ENCODE measurements around the gene FAM168A. TPM values are rescaled to one million over a fixed set of nuclear protein-coding genes. Genes with fewer than 3 reads are reported as not detected.

Gene FAM168A
- 21.4 TPM for total RNA-seq

- peak in 1 of 2 donors; percentile 95 for DNase-seq (ENCODE audit: extremely low spot score in 2 of 2)
- H3K27me3 ChIP-seq, result no peaks in the 10 kb centered on the region
- peaks cover 37% of the 10 kb centered on the region for H3K4me1 ChIP-seq
- peak in 1 of 2 donors; percentile 54 for TF ChIP-seq POLR2A (IDR thresholded peaks at IDR 0.05)
- no peak for TF ChIP-seq CTCF (IDR thresholded peaks at IDR 0.05)
- TF ChIP-seq POLR2AphosphoS5 (IDR thresholded peaks at IDR 0.05; ENCODE audit: insufficient read depth in 1 of 2, low read depth in 1 of 2), result peak; percentile 79 to 80
- H3K9me3 ChIP-seq, result no peaks in the 10 kb centered on the region
- peak within 1 kb of the TSS; percentile 82 to 97 for H3K4me3 ChIP-seq
- intact Hi-C loops (cut with DNase I), result loop anchor here (10.0 kb wide), 1 partner anchor 1133 kb away; no protein-coding TSS in a partner anchor
- H3K27ac ChIP-seq, result peak within 1 kb of the TSS; percentile 86
- H3K36me3 ChIP-seq, result no peaks in the 10 kb centered on the region
These were observed at the start of gene FAM168A for GRCh38 chr11:73597956-73598718. TSS of gene FAM168A (minus strand) at chr11:73598112. CDS start at chr11:73468474, 129,638 bp downstream.

- no peak overlapping the region for H3K27ac ChIP-seq
- peaks cover 11% of the 10 kb centered on the region for H3K4me1 ChIP-seq
- peak overlapping the region in 1 of 2 donors; percentile 21 for H3K4me3 ChIP-seq
- H3K36me3 ChIP-seq, result no peaks in the 10 kb centered on the region
- intact Hi-C loops (cut with DNase I), result no loop called here
- H3K9me3 ChIP-seq, result no peaks in the 10 kb centered on the region
- no peaks in the 10 kb centered on the region for H3K27me3 ChIP-seq
- no peak for DNase-seq (ENCODE audit: extremely low spot score in 2 of 2)
- TF ChIP-seq CTCF (IDR thresholded peaks at IDR 0.05), result no peak
- TF ChIP-seq POLR2AphosphoS5 (IDR thresholded peaks at IDR 0.05; ENCODE audit: insufficient read depth in 1 of 2, low read depth in 1 of 2), result peak in 1 of 2 donors; percentile 25
- no peak for TF ChIP-seq POLR2A (IDR thresholded peaks at IDR 0.05)
These were observed 49.7 kb upstream of the FAM168A start for GRCh38 chr11:73647459-73648100.

DNA sequence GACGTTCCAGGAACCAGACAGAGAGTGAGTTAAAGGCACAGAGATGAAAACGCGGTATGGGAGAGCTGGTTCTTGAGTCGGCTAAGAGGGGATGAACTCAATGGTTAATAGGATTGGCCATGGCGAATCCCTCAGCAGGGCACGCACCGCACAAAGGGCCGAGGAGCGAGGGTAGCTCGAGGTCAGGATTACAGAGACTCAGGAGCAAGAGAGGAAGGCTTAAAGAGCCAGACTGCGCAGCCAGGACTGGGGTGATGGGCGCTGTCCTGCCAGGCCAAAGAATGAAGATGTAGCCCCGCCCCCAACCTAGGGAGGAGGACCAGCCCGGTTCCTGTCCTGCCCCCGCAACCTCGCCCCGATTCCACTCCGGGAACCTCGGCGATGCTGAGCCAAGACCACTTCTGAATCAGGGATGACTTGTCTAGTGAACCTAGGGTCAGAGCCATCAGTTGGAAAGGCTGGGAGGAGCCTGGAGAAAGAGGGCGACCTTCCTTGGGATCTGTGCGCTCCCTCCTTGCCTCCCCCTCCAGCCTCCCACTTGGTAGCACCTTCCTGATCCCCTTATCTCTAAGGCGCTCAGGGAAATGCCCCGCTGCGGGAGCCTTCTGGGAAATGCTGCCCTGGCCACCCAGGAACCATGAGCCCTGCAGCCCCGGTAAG lies 48.2 kb upstream of the FAM168A start, which contains the start of gene PLEKHB1:
PLEKHB1 (plus strand) TSS at position 610 of the 660 bp plus-strand sequence; CDS start at position 638, 28 bp downstream.
- intact Hi-C loops (cut with DNase I), result no loop called here
- TF ChIP-seq CTCF (IDR thresholded peaks at IDR 0.05), result no peak
- TF ChIP-seq POLR2AphosphoS5 (IDR thresholded peaks at IDR 0.05; ENCODE audit: insufficient read depth in 1 of 2, low read depth in 1 of 2), result no peak
- TF ChIP-seq POLR2A (IDR thresholded peaks at IDR 0.05), result no peak
- no peak for DNase-seq (ENCODE audit: extremely low spot score in 2 of 2)
- no peaks in the 10 kb centered on the region for H3K36me3 ChIP-seq
- H3K4me1 ChIP-seq, result peaks cover 11% of the 10 kb centered on the region
- no peak within 1 kb of the TSS for H3K27ac ChIP-seq
- no peaks in the 10 kb centered on the region for H3K27me3 ChIP-seq
- no peaks in the 10 kb centered on the region for H3K9me3 ChIP-seq
- peak within 1 kb of the TSS in 1 of 2 donors; percentile 21 for H3K4me3 ChIP-seq

DNA sequence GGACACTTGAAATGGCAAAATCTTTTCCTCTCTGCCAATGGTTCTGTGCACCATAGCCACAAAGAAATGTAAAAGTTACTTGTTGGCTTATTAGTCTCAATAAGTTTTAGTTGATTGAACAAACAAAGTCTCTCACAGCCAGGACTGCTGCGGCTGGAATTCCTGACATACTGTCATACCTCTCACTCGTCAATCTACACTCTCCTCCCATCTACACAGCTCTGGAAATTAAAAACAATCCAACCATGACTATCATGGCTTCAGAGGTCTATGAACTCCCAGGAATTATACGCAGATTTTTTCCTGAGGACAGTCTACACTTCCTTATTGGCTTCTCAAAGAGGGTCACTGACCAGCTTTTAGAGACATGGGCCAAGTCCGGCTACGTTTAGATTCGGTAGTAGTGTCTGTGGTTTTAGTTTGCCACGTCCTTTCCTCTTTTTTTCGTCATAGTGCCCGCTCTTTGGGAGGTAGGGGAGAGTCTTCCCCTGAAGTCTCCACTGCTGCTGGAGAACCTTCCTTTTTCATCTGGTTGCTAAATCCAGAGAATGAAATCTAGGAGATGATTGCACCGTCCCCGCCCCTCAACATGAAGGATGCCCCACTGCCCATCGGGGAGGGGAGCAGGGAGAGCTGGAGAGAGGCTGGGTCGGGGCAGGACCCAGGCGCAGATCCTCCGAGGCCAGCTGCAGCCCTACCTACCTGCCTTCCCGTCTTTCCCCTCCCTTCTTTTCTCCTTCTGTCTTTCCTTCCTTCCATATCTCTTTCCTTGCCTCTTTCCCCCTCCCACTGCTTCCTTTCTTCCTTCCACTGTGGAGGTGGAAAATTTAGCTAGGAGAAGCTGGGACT lies 47.4 kb upstream of the FAM168A start:
- Histone ChIP-seq H3K27ac (no peak overlapping the region), H3K27me3 (no peaks in the 10 kb centered on the region), H3K4me3 (no peak overlapping the region), H3K36me3 (no peaks in the 10 kb centered on the region), H3K9me3 (no peaks in the 10 kb centered on the region), H3K4me1 (peaks cover 11% of the 10 kb centered on the region)
- DNase-seq (ENCODE audit: extremely low spot score in 2 of 2), result no peak
- intact Hi-C loops (cut with DNase I), result no loop called here
- TF ChIP-seq CTCF (IDR thresholded peaks at IDR 0.05) (no peak), POLR2A (IDR thresholded peaks at IDR 0.05) (no peak), POLR2AphosphoS5 (IDR thresholded peaks at IDR 0.05; ENCODE audit: insufficient read depth in 1 of 2, low read depth in 1 of 2) (no peak)
